NCI-H345 treated with DMSO at 0.1 percent for 48 hours (cell line): Measurements from ENCODE around the gene P4HB.

Experiments
- DNase-seq: peaks from one replicate; lab custom pipeline; 2025; ENCODE audit not compliant: unreplicated experiment; lab: John Stamatoyannopoulos, UW

Gene P4HB

DNA sequence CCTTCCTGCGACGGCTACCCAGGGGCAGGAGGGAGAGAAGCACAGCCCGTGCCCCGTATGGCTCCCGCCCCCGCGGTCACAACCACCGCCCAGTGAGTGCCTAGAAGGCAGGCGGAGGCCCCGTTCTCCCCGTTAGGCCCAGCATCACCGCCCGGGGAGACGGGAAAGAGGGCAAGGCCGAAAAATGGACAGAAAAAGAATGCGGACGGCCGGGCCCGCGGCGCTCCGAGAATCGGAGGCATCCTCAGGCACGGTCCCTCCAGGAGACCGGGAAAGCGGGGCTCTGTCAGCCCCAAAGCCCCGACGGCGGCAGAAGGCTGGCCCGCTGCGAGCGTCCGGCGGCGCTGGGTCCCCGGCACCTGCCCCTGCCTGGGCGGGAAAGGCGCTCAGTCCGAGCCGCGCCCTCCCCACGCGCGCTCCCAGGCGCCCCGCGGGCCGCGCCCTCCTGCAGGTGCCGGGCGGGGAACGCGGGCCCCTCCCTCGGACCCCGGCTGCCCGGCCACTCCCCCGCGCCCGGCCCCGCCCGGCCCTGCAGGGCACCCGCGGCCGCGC, 27.7 kb downstream of the P4HB start:
- no peak for DNase-seq

DNA sequence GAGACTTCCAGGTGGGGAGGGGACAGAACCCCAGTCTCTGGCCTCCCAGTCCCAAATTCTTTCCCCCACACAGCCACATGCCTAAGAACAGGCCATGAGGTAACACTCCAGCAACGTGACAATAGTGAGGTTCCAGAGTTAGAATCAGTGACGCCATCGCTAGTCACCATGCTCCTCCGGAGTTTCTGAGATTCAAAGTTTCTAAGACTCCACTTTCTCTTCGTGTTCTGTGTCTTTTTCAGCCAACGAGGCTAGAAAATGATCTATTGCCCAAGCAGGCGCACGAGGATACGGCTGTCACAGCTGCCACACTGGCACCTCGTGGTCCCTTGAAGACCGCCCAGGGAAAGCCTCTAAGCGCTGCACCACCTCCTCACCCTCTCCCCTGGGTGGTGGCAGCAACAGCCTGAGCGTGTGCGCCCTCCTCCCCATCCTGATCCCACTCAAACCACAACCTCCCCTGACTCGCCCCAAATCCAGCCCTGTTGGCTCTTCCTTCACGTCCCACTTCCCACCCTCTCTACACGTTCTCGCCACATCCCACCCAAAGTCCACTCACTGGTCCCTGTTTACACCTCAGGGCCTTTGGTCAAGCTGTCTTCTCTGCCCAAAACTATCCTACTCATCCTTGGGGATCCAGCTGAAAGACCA, 28.3 kb downstream of the P4HB start:
- no peak for DNase-seq

DNA sequence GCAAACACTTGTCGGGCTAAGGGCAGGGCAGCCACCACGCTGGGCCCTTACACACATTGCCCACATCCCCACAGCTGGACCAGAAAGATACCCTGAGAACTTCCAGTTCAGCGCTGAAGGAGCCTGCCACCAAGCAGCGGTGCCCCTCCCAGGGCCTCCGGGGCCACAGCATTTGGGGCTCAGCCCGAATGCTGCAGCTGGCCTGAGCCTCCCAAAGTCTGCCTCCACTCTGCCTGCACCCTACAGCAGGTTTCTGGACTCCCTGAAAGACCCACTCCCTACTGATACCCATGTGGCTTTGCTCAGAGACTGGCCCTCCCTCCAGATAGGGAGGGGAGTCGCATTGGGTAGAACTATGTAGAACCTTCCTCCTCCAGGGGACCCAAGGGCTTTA, 28.8 kb downstream of the P4HB start:
- DNase-seq: no peak

DNA sequence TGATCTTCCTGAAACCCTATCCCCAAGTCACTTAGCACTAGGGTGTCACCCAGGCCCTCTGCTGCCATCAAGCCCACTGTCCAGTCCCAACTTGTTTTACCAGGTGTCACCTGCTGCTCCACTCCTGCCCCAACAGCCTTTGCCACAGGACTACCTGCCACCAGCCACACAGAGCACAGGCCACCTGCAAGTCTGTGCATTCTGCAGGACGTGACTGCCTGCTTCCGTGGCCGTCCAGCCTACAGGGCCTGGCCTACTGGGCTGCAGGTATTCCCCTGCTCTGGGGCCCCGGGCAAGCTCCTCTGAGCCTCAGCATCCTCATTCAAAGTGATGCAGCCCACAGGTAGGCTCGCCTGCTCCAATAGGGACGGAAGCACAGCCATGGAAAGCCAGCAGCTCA, 30.5 kb downstream of the P4HB start:
- DNase-seq: no peak

DNA sequence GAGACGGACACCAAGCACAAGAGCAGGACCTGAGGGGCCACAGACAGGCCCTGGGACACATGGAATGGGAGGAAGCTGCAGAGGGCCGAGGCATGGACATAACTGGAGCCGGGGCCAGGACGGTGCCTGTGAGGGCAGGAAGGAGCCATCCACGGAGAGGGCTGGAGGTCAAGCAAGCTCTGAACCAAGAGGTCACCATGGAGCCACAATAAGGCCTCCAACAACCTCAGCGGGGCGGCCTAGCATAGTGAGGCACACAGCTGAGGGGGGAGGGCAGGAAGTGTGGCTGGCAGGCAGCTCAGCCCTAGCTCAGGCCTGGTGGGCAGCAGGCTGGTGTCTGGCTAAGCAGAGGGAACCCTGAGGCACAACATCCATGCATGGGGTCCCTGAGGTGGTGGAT, 31.7 kb downstream of the P4HB start:
- DNase-seq: no peak

DNA sequence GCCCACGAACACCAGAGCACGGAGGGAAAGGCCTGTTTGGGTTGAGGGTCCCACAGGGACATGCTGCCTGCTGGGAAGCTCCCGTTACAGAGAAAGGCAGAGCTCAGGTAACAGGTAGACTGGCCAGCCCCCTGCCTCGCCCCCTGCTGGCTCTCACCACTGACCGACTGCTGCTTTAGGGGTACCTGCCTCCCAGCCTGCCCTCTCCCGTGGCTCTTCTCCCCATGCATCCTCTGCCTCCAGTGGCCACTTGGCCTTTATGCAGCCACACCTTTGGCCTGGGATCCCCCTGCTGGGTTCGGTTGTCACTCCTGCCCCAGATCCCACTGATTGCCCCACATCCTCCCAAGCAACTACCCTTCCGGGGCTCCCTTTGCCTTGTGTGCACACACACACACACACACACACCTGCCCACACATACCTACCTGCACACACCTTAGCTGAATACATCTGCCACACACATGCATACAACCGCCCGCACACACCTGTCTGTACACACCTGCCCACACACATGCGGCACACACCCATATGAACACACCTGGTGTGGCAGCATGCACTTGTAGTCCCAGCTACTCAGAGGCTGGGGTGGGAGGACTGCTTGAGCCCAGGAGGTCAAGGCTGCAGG, 34.4 kb downstream of the P4HB start:
- DNase-seq: no peak

DNA sequence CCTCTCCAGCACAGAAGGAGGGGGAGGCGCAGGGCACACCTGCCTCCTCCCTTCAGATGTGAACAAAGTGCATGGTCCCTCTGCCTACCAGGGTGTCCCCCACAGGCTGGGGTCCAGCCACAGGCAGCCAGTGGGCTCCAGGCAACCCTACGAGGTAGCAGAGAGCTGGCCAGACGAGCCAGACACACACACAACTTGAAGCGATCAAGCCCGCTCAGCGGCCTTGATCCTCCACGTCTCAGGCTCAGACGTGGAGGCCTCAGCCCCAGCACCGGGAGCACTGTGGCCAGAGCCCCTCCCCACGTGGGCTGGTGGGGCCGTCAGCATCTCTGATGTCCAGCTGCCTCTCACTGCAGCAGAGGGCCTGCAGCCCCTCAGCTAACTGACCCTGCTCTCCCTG, 35.7 kb downstream of the P4HB start:
- DNase-seq: no peak

DNA sequence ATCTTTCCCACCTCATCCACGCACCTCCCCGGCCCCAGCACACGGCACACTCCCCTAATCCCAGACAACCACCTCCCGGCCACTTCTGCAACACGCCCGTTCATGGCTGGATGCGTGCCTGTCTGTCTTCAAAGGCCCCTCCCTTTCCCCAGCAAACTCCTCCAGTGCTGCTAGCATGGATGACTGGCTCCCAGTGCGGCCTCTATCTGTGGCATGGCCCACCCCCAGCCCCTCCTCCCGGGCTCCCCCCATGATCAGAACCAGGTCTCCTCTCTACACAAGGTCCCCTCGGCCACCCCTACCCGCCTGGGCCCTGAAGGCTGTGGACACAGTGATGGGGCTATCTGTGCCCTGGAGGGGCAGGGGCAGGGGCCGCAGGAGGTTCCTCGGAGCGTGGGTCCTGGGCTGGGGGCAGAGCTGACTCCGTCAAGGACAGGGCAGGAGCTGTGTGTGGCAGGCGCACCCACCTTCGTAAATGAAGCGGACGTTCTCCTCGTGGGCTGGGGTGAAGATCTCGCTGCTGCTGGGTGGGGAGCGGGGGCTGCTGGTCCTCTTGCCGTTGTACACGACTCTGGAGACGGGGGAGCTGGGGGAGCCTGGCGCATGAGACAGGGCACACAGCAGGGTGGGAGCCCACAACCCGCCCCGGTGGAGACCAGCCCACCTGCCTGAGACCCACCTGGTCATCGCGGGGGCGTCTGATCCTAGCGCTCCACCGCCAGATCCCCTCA, 36.4 kb downstream of the P4HB start:
- no peak for DNase-seq

DNA sequence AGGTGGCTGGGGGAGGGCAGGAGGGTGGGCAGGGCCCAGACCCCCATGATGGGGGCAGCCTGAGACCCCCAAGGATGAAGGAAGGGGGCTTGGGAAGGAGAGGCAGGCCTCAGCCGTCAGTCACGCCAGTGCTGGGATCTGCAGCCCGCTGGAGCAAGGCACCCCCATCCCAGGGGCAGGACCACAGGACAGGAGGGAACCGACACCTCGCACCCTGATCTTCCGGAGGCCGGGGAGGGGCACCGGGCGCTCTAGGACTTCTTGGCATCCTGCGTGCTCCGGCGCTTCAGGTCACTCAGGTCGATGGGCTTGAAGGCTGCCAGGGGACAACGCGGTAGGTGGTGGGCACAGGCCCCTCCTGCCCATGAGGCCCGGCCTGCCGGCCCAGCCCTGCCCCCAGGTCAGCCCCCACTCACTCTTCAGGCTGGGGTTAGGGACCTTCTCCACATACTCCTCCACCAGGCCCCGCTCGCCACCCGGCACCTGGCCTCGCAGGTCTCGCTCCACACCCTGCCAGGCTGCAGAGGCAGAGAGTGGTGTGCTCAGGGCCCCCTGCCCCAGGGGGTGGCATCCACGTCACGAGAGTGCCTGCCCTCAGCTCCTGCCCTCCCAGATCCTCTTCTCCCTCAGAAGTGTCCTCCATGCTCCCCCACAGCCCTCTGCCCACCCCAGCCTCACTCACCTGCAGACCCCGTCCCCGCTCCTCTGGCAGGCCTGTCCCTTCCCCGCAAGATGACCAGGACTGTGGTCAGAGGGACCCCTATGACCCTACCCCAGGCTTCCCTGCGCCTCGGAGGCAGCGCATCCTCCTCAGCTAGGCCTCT, 37.1 kb downstream of the P4HB start:
- DNase-seq: no peak

DNA sequence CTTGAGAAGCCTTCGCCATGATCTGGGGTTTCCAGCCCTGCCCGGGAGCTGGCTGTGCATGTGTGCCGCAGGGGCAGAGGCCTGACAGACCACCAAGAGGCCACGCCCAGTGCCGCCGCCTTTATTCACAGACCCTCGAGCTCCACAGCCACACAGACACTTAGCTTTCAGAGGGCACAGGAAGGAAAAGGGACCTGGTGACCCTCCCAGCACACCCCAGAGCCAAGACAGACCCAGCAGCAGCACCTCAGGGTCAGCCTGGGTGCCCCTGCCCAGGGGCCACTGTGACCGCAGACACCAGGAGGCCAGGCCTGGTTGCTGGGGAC, 38.1 kb downstream of the P4HB start:
- no peak for DNase-seq

DNA sequence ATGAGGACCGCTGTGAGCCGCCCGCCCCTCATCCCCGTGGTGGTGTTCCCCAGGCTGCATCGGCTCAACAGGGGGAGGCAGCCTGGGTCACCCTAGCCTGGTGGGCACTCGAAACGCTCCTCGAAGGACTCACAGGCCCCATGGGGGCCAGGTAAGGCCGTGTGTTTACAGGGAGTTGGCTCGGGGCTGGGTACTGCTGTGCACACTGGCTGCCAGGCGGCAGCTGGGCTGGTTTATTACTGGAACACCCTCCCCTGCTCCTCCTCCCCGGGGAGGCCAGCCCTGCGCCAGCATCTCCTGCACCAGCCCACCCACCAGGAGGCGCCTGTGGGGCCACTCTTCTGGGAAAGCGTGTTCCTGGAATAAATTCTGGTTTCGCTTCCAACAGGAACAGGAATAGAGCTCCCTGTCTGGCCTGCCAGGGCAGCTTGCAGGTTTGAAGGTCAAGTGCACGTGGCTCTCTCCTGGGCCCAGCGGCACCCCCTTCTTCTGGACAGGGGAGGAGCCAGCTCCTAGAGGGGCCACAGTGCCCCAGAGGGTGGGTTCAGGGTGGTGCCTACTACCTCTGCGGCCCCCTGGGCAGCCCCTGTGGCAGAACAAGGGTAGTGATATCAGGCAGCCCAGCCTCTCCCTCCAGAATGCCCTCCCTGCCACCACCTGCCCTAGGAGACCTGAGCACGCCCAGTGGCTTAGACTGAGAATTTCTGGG, 38.6 kb downstream of the P4HB start:
- DNase-seq: peak; percentile 36

DNA sequence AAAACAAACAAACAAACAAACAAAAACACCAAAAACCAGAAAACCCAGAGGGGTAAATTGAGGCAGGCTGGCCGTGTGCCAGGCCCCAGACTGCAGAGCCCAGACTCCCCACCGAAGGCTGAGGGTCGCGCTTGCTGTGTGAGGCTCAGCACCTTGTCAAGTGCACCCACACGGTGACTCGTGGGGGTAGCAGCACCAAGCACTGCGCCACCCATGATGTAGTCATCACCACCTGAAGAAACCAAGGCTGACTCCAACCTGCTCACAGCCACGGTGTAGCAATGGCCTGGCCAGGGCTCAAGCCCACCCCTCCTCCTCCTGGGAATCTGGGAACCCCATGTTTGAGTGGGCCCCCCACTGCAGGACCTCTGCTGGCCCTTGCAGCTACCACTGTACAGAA, 39.2 kb downstream of the P4HB start:
- no peak for DNase-seq

DNA sequence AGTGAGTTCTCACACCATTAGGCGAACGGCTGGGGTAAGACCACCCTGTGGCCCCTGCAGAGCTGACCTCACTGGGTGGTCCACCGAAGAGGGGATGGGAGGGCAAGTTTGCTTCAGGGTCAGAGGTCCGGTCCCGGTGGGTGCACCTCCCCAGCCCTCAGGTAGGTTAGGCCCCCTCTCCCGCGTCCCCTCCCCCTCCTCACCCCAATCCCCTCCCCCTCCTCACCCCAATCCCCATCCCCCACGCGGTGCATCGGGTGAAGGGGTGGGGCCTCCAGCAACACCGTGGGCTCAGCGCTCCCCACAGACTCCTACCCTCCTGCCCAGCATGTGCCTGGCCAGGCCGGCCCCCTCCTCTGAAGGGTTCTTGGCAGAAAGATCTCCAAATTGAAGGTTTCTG, 40.6 kb downstream of the P4HB start:
- no peak for DNase-seq

DNA sequence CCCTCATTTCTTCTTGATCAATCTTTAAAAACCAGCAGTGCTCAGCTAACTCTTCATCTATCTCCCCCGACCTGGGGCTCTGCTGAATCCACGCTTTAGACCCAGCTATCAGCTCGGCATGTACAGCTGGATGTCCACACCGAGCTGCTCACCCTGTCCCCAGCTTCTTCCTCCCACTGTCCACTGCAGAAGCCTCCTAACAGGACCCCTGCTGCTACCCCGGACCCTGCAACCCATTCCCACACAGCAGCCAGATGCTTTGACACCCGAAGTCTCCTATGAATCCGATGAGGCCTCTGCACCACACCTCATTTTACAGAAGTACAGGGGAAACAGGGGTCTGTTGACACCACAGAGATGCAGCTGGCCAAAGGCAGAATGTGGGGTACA, 42.6 kb downstream of the P4HB start:
- DNase-seq: no peak

DNA sequence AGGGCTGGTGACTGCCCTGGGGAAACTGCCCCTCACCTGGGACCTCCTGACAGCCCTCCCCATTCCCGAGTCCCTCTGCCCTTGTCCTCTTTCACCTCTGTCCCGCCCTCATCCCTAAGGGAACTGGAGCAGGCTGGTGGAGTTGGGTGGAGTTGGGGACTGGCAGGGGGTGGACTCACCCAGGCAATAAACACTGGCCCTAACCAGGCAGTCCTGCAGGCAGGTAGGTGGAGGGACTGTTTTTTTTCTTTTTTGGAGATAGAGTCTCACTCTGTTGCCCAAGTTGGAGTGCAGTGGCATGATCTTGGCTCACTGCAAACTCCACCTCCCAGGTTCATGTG, 44.7 kb downstream of the P4HB start:
- DNase-seq: no peak

DNA sequence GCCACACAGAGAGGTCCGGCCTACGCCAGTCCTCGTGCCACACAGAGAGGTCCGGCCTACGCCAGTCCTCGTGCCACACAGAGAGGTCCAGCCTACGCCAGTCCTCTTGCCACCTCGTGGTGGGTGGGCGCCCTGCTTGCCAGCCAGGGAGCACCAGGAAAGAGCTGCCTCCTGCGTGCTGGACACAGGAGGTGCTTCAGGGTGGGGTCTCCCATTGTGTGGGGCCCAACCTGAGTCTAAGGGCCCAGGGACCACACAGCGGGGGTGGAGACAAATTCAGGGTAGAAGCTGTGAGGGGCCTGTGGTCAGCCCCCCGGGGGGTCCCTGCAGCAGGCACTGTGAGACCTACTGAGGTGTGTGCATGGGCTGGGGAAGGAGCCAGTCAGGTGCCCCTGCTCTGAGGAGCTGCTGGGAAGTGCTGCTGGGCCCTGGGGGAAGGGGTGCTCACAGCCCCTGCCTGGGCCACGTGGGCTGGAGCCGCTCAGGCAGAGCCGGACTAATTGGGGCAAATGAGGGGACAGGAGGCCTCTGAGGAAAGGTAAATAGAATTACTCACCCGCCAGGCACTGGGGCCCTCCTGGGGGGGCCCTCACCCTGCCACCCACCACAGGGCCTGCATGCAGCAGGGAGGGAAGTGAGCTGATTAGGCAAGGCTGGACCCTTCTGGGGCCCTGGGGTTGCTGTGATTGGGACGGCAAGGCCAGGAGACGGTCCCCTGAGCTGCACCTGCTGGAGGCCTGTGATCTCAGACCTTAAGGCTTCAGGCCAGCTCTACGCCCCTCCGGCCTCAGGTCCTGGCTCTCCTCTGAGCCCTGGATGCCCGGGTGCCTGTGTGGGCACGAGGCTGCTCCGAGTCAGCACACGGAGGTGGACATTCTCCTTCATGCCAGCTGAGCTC, 45.3 kb downstream of the P4HB start:
- no peak for DNase-seq

DNA sequence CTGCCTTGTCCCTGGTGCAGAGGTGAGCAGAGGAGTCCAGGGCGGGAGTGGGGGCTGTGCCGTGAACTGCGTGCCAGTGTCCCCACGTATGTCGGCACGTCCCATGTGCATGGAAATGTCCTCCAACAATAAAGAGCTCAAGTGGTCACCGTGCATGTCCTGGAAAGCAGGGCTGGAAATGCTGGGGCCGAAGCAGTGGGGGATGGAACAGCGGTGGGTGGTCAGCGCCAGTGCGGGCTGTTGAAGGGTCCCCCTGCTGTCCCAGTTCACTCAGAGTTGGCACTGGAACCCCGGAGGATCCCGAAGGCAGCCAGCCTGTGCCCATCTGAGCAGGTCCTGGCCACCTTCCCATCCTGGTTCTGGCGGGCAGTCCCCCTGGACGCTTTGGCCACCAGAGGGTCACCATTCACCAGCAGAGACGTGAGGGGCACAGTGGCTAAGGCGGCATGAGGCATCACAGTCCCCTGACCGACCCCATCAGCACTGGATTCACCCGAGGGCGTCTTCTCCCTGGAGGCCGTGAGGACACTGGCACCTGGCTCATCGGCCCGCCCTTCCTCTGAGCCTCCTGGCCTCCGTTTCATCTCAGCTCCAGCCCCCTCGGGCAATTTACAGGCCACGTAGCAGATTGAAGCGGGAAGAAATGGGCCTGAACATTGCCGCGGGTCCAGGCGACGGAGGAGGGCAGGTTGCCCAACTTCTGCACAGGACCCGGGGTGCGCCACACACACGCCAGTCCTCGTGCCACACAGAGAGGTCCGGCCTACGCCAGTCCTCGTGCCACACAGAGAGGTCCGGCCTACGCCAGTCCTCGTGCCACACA, 46.3 kb downstream of the P4HB start:
- no peak for DNase-seq

DNA sequence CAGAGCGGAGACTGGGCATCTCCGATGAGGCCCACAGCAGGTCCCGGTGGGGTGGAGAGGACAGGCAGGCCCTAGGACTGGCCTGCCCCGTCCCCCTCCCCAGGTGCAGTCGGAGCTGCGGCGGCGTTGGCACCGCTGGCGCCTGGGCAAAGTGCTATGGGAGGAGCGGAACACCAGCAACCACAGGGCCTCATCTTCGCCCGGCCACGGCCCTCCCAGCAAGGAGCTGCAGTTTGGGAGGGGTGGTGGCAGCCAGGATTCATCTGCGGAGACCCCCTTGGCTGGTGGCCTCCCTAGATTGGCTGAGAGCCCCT, 47.0 kb downstream of the P4HB start:
- no peak for DNase-seq

DNA sequence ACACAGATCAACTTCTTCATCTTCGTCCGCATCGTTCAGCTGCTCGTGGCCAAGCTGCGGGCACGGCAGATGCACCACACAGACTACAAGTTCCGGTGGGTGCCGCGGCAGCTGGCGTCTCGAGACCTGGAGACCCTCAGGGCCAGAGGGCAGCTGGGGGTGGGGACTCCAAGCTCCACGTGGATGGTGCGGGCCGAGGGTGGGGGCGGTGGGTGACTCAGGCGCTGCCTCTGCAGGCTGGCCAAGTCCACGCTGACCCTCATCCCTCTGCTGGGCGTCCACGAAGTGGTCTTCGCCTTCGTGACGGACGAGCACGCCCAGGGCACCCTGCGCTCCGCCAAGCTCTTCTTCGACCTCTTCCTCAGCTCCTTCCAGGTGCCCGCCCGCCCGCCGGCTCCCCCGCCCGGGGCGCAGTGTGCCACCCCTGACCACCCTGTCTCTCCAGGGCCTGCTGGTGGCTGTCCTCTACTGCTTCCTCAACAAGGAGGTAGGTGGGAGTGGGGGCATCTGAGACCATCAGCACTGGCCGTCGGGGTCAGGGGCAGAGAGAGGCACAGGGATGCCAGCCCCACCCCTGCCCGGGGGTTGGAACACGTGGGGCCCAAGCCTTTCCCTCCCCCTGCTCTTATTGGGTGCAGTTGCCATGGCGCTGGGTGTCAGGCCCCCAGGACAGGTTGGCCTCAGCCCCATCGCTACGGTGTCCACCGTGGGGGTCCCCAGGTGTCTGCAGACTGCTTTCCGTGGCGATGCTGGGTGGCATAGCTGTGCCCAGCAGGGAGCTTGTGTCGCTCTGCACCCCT, 47.6 kb downstream of the P4HB start:
- DNase-seq: no peak
